GM10266 (cell line): Measurements from ENCODE around the gene C1QTNF1.

ENCODE experiments used
- DNase-seq: peaks from one replicate; pipeline ENCODE4 v3.0.0; 2012; ENCODE audit errors: extremely low spot score
- TF ChIP-seq, protein P1 (sequence below): IDR thresholded peaks from 2 replicates; pipeline ENCODE4 v1.5.1; 2012; ENCODE audit warnings: mild to moderate bottlenecking, low read depth; ENCODE audit not compliant: control insufficient read depth, insufficient read depth; ENCODE audit errors: missing control alignments

Gene C1QTNF1

DNA sequence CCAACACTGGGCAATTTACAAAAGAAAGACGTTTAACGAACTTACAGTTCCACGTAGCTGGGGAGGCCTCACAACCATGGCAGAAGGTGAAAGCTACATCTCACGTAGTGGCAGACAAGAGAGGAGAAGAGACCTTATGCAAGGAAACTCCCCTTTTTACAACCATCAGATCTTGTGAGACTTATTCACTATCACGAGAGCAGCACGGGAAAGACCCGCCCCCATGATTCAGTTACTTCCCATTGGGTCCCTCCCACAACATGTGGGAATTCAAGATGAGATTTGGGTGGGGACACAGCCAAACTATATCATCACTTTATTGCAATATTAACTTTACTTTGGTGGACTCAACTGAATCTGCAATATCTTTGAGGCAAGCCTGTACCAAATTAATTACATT, 38.7 kb downstream of the C1QTNF1 start:
- no peak for DNase-seq

DNA sequence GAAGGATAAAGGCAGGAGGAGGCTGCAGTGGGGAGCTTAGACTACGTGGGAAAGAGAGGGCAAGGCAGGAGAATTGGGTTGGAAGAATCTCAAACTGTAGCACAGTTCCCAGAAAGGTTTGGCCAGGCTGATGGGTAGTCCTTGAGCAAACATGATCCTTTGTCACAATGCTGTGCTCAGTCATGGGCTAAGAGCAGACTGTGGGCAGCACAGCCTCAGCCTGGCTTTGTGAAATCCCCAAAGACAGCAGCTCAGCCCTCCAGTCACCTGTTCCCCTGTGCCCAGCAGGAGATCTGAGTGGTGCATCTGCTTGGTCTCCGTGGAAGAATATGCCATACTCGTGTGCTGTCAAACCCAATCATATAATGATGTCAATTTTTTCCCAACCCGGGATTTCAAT, 40.1 kb downstream of the C1QTNF1 start:
- no peak for DNase-seq
- TF ChIP-seq, protein P1, sequence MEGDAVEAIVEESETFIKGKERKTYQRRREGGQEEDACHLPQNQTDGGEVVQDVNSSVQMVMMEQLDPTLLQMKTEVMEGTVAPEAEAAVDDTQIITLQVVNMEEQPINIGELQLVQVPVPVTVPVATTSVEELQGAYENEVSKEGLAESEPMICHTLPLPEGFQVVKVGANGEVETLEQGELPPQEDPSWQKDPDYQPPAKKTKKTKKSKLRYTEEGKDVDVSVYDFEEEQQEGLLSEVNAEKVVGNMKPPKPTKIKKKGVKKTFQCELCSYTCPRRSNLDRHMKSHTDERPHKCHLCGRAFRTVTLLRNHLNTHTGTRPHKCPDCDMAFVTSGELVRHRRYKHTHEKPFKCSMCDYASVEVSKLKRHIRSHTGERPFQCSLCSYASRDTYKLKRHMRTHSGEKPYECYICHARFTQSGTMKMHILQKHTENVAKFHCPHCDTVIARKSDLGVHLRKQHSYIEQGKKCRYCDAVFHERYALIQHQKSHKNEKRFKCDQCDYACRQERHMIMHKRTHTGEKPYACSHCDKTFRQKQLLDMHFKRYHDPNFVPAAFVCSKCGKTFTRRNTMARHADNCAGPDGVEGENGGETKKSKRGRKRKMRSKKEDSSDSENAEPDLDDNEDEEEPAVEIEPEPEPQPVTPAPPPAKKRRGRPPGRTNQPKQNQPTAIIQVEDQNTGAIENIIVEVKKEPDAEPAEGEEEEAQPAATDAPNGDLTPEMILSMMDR: no peak

More for the DNA sequence above, 38.7 kb downstream of the C1QTNF1 start:
- TF ChIP-seq, protein P1: no peak

DNA sequence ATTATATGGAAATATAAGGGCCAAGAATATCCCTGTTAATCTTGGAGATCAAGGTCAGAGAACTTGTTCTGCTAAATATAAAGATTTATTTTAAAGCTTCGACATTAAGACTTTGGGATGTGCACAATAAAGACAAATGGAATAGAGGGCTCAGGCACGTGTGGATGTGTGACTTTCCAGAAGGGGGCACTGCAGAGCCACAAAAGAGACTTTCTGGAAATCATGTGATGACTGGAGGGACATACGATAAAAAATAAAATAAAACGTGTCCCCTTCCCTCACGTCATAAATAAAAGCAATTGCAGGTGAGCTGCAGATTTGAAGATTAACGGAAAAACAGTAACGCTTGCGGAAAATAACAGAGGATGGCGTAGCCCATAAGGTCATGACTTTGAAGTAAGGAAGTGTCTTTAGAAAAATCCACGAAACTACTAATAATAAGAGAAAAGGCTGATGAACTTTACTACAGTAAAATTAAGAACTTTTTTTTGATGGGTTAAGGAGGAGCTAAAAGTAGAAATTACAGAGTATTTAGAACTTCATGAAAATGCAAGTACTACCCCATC, 41.2 kb downstream of the C1QTNF1 start:
- TF ChIP-seq, protein P1: peak; percentile 42
- peak; percentile 49 for DNase-seq

DNA sequence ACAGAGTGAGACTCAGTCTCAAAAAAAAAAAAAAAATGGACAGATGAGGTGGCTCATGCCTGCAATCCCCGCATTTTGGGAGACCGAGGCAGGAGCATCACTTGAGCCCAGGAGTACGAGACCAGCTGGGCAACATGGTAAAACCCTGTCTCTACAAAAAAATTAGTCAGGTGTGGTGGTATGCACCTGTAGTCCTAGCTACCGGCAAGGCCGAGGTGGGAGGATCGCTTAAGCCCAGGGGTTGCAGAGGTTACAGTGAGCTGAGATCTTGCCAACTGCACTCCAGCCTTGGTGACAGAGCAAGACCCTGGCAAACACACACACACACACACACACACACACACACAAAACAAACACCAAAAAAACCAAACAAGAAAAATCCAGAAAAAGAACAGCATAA, 43.0 kb downstream of the C1QTNF1 start:
- no peak for DNase-seq
- TF ChIP-seq, protein P1: no peak

DNA sequence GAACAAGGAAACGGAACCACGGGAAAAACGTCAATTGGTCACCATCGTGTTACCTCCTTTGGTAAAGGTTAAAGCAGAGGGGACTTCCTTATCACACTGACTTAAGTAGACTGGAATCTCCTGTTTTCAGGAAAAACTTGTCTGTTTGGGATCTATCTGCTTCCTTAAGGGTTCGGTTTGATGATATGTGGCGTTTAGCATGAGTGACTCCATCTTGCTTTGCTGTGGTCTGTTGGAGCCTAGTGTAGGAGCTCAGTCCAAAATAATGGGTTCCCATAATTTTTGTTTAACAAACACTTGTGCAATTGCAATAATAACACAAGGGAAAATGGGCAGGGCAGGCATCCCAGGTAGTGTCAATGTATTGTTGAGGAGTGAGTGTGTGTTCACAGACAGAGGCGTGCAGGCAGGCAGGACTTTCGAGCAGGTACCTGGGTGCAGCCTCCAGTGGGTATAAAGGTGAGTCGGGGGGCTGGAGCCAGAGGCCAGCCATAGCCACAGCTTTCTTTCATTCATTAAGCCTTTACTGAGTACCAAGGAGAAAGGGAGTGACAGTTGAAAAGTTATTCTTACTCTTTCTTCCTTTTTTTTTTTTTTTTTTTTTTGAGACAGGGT, 46.4 kb downstream of the C1QTNF1 start:
- TF ChIP-seq, protein P1: no peak
- no peak for DNase-seq

DNA sequence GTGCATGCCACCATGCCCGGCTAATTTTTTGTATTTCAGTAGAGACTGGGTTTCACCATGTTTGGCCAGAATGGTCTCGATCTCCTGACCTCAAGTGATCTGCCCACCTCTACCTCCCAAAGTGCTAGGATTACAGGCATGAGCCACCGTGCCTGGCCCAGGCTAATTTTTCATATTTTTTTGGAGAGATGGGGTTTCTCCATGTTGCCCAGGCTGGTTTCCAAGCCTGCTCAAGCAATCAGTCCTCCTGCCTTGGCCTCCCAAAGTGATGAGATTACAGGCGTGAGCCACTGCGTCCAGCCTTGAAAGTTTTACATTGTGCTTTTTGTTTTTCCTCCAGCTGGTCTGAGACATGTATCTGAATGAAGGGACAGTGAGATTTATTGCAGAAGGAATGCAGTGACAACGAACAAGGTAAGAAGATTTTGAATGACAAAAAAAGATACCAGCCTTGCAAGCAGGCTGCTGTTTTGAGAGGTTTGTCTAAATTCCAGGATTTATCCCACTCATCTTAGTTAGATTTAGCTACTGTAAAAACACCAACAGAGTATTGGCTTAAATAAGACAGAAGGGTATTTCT, 47.3 kb downstream of the C1QTNF1 start:
- DNase-seq: no peak
- TF ChIP-seq, protein P1: no peak

DNA sequence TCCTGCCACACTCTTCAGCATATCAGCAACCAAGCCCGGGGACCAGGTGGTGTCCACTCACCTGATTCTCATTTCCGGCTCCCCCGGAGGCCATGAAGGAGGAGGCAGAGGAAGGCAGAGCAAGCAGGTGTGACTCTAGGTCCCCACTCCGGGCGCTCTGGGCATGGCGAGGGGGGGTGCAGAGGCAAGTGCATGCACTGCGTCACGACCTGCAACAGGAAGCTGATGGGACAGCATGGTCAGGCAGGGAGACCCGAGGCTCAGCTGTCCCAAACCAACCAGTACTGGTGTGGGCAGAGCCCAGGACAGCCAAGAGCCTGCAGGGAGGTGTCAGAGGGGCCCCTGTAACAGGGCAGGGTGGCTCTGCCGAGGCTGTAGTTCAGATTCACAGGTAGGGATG, 48.6 kb downstream of the C1QTNF1 start:
- TF ChIP-seq, protein P1: no peak
- no peak for DNase-seq
